ENCODE measurements around the gene NCBP2.

Gene NCBP2

GRCh38 chr3:196976941-196977340 lies 34.6 kb upstream of the NCBP2 start:
- H3K4me3 ChIP-seq (ENCODE audit: low read length) = no peak overlapping the region
- H3K4me1 ChIP-seq (ENCODE audit: control insufficient read depth, insufficient read depth, low read length) = no peaks in the 10 kb centered on the region
- H3K27me3 ChIP-seq (ENCODE audit: control insufficient read depth, insufficient read depth, low read length) = no peaks in the 10 kb centered on the region
- no peaks in the 10 kb centered on the region for H3K9me3 ChIP-seq (ENCODE audit: control insufficient read depth, low read length)
- H3K9ac ChIP-seq (ENCODE audit: low read length) = no peak overlapping the region
- no peaks in the 10 kb centered on the region for H3K36me3 ChIP-seq (ENCODE audit: control insufficient read depth, insufficient read depth, low read length)

- Histone ChIP-seq H3K36me3 (ENCODE audit: control insufficient read depth, insufficient read depth, low read length) (no peaks in the 10 kb centered on the region), H3K9me3 (ENCODE audit: control insufficient read depth, low read length) (no peaks in the 10 kb centered on the region), H3K4me1 (ENCODE audit: control insufficient read depth, insufficient read depth, low read length) (no peaks in the 10 kb centered on the region), H3K9ac (ENCODE audit: low read length) (no peak overlapping the region), H3K4me3 (ENCODE audit: low read length) (no peak overlapping the region), H3K27me3 (ENCODE audit: control insufficient read depth, insufficient read depth, low read length) (no peaks in the 10 kb centered on the region)
These were observed 33.0 kb upstream of the NCBP2 start for GRCh38 chr3:196975349-196975748.

- no peaks in the 10 kb centered on the region for H3K36me3 ChIP-seq (ENCODE audit: control insufficient read depth, insufficient read depth, low read length)
- H3K4me3 ChIP-seq (ENCODE audit: low read length) = no peak overlapping the region
- no peak overlapping the region for H3K9ac ChIP-seq (ENCODE audit: low read length)
- no peaks in the 10 kb centered on the region for H3K27me3 ChIP-seq (ENCODE audit: control insufficient read depth, insufficient read depth, low read length)
- no peaks in the 10 kb centered on the region for H3K9me3 ChIP-seq (ENCODE audit: control insufficient read depth, low read length)
- no peaks in the 10 kb centered on the region for H3K4me1 ChIP-seq (ENCODE audit: control insufficient read depth, insufficient read depth, low read length)
These were observed 32.3 kb upstream of the NCBP2 start for GRCh38 chr3:196974661-196975060.

- Histone ChIP-seq H3K9me3 (ENCODE audit: control insufficient read depth, low read length) (no peaks in the 10 kb centered on the region), H3K27me3 (ENCODE audit: control insufficient read depth, insufficient read depth, low read length) (no peaks in the 10 kb centered on the region), H3K36me3 (ENCODE audit: control insufficient read depth, insufficient read depth, low read length) (no peaks in the 10 kb centered on the region), H3K9ac (ENCODE audit: low read length) (no peak overlapping the region), H3K4me3 (ENCODE audit: low read length) (no peak overlapping the region), H3K4me1 (ENCODE audit: control insufficient read depth, insufficient read depth, low read length) (peaks cover 8% of the 10 kb centered on the region)
These were observed 28.9 kb upstream of the NCBP2 start for GRCh38 chr3:196971094-196971698.

- Histone ChIP-seq H3K4me1 (ENCODE audit: control insufficient read depth, insufficient read depth, low read length) (peaks cover 8% of the 10 kb centered on the region), H3K36me3 (ENCODE audit: control insufficient read depth, insufficient read depth, low read length) (no peaks in the 10 kb centered on the region), H3K4me3 (ENCODE audit: low read length) (no peak overlapping the region), H3K9me3 (ENCODE audit: control insufficient read depth, low read length) (no peaks in the 10 kb centered on the region), H3K9ac (ENCODE audit: low read length) (no peak overlapping the region), H3K27me3 (ENCODE audit: control insufficient read depth, insufficient read depth, low read length) (no peaks in the 10 kb centered on the region)
These were observed 28.3 kb upstream of the NCBP2 start for GRCh38 chr3:196970547-196971093.

- Histone ChIP-seq H3K36me3 (ENCODE audit: control insufficient read depth, insufficient read depth, low read length) (no peaks in the 10 kb centered on the region), H3K27me3 (ENCODE audit: control insufficient read depth, insufficient read depth, low read length) (no peaks in the 10 kb centered on the region), H3K4me3 (ENCODE audit: low read length) (no peak overlapping the region), H3K4me1 (ENCODE audit: control insufficient read depth, insufficient read depth, low read length) (peaks cover 8% of the 10 kb centered on the region), H3K9ac (ENCODE audit: low read length) (no peak overlapping the region), H3K9me3 (ENCODE audit: control insufficient read depth, low read length) (no peaks in the 10 kb centered on the region)
These were observed 27.6 kb upstream of the NCBP2 start for GRCh38 chr3:196969660-196970546.

- peak overlapping the region; percentile 62 for H3K9ac ChIP-seq (ENCODE audit: low read length)
- H3K36me3 ChIP-seq (ENCODE audit: control insufficient read depth, insufficient read depth, low read length) = no peaks in the 10 kb centered on the region
- H3K4me3 ChIP-seq (ENCODE audit: low read length) = peak overlapping the region; percentile 14
- H3K27me3 ChIP-seq (ENCODE audit: control insufficient read depth, insufficient read depth, low read length) = no peaks in the 10 kb centered on the region
- peaks cover 8% of the 10 kb centered on the region for H3K4me1 ChIP-seq (ENCODE audit: control insufficient read depth, insufficient read depth, low read length)
- no peaks in the 10 kb centered on the region for H3K9me3 ChIP-seq (ENCODE audit: control insufficient read depth, low read length)
These were observed 26.9 kb upstream of the NCBP2 start for GRCh38 chr3:196969134-196969659.

GRCh38 chr3:196968233-196969133 lies 26.2 kb upstream of the NCBP2 start, which contains the start of gene PIGZ:
PIGZ (minus strand) TSS chr3:196968833; CDS start chr3:196952031, 16,802 bp downstream.
- Histone ChIP-seq H3K4me1 (ENCODE audit: control insufficient read depth, insufficient read depth, low read length) (peaks cover 8% of the 10 kb centered on the region), H3K27me3 (ENCODE audit: control insufficient read depth, insufficient read depth, low read length) (no peaks in the 10 kb centered on the region), H3K9me3 (ENCODE audit: control insufficient read depth, low read length) (no peaks in the 10 kb centered on the region), H3K36me3 (ENCODE audit: control insufficient read depth, insufficient read depth, low read length) (no peaks in the 10 kb centered on the region), H3K9ac (ENCODE audit: low read length) (peak within 1 kb of the TSS; percentile 62), H3K4me3 (ENCODE audit: low read length) (peak within 1 kb of the TSS; percentile 50)

- no peaks in the 10 kb centered on the region for H3K9me3 ChIP-seq (ENCODE audit: control insufficient read depth, low read length)
- H3K9ac ChIP-seq (ENCODE audit: low read length) = peak overlapping the region; percentile 59
- no peaks in the 10 kb centered on the region for H3K36me3 ChIP-seq (ENCODE audit: control insufficient read depth, insufficient read depth, low read length)
- H3K27me3 ChIP-seq (ENCODE audit: control insufficient read depth, insufficient read depth, low read length) = no peaks in the 10 kb centered on the region
- H3K4me1 ChIP-seq (ENCODE audit: control insufficient read depth, insufficient read depth, low read length) = peaks cover 8% of the 10 kb centered on the region
- no peak overlapping the region for H3K4me3 ChIP-seq (ENCODE audit: low read length)
These were observed 25.3 kb upstream of the NCBP2 start for GRCh38 chr3:196967412-196968232.

- H3K4me1 ChIP-seq (ENCODE audit: control insufficient read depth, insufficient read depth, low read length) = peaks cover 8% of the 10 kb centered on the region
- H3K9ac ChIP-seq (ENCODE audit: low read length) = no peak overlapping the region
- no peaks in the 10 kb centered on the region for H3K36me3 ChIP-seq (ENCODE audit: control insufficient read depth, insufficient read depth, low read length)
- no peaks in the 10 kb centered on the region for H3K9me3 ChIP-seq (ENCODE audit: control insufficient read depth, low read length)
- no peaks in the 10 kb centered on the region for H3K27me3 ChIP-seq (ENCODE audit: control insufficient read depth, insufficient read depth, low read length)
- H3K4me3 ChIP-seq (ENCODE audit: low read length) = no peak overlapping the region
These were observed 24.4 kb upstream of the NCBP2 start for GRCh38 chr3:196966526-196967401.
